ENCODE results near the gene CUTA. TPM values are rescaled to one million over a fixed set of nuclear protein-coding genes. Genes with fewer than 3 reads are reported as not detected.

CUTA gene
- polyA plus RNA-seq, 1 donor: 153 TPM

Other genes with a start within 250 kb of the CUTA start
- 49.7 TPM for gene COL11A2, start 225.6 kb downstream of the CUTA start, polyA plus RNA-seq (ENCODE audit: insufficient read length)
- gene RXRB, start 217.4 kb downstream of the CUTA start, polyA plus RNA-seq (ENCODE audit: insufficient read length): 42.0 TPM
- gene SLC39A7, start 217.2 kb downstream of the CUTA start, polyA plus RNA-seq (ENCODE audit: insufficient read length): 65.8 TPM
- gene HSD17B8, start 213.5 kb downstream of the CUTA start, polyA plus RNA-seq (ENCODE audit: insufficient read length): 11.5 TPM
- gene RING1, start 209.6 kb downstream of the CUTA start, polyA plus RNA-seq (ENCODE audit: insufficient read length): 36.0 TPM
- gene VPS52, start 146.2 kb downstream of the CUTA start, polyA plus RNA-seq (ENCODE audit: insufficient read length): 47.3 TPM
- gene RPS18, start 146.0 kb downstream of the CUTA start, polyA plus RNA-seq (ENCODE audit: insufficient read length): 4,638 TPM
- 2.2 TPM for gene B3GALT4, start 141.0 kb downstream of the CUTA start, polyA plus RNA-seq (ENCODE audit: insufficient read length)
- 58.4 TPM for gene WDR46, start 128.9 kb downstream of the CUTA start, polyA plus RNA-seq (ENCODE audit: insufficient read length)
- gene PFDN6, start 128.5 kb downstream of the CUTA start, polyA plus RNA-seq (ENCODE audit: insufficient read length): 41.2 TPM
- 63.4 TPM for gene RGL2, start 119.2 kb downstream of the CUTA start, polyA plus RNA-seq (ENCODE audit: insufficient read length)
- 24.6 TPM for gene TAPBP, start 104.0 kb downstream of the CUTA start, polyA plus RNA-seq (ENCODE audit: insufficient read length)
- 16.3 TPM for gene ZBTB22, start 100.4 kb downstream of the CUTA start, polyA plus RNA-seq (ENCODE audit: insufficient read length)
- 25.9 TPM for gene DAXX, start 95.1 kb downstream of the CUTA start, polyA plus RNA-seq (ENCODE audit: insufficient read length)
- 18.1 TPM for gene KIFC1, start 26.3 kb downstream of the CUTA start, polyA plus RNA-seq (ENCODE audit: insufficient read length)
- 46.7 TPM for gene PHF1, start 7.1 kb downstream of the CUTA start, polyA plus RNA-seq (ENCODE audit: insufficient read length)
- gene SYNGAP1, start 2.0 kb upstream of the CUTA start, polyA plus RNA-seq (ENCODE audit: insufficient read length): 30.5 TPM
- 6.4 TPM for gene ZBTB9, start 36.5 kb upstream of the CUTA start, polyA plus RNA-seq (ENCODE audit: insufficient read length)
- gene BAK1, start 162.2 kb upstream of the CUTA start, polyA plus RNA-seq (ENCODE audit: insufficient read length): 19.4 TPM
- gene ITPR3, start 203.2 kb upstream of the CUTA start, polyA plus RNA-seq (ENCODE audit: insufficient read length): 8.9 TPM